ENCODE results near the gene TVP23A.

TVP23A gene

GRCh38 chr16:10743610-10744369 is 74.8 kb downstream of the TVP23A start, which contains the start of gene NUBP1 (continued):
- TF ChIP-seq ZNF239 (tag by site-specific recombination; IDR thresholded peaks at IDR 0.05) (no peak), KLF10 (tag by site-specific recombination; IDR thresholded peaks at IDR 0.05) (0 out of 2 replicates have a peak, but pooled peaks have one; percentile 40), TSHZ1 (tag by site-specific recombination; IDR thresholded peaks at IDR 0.05; ENCODE audit: borderline replicate concordance) (no peak), ZNF211 (tag by site-specific recombination; IDR thresholded peaks at IDR 0.05; ENCODE audit: low read depth) (no peak), MZF1 (tag by site-specific recombination; IDR thresholded peaks at IDR 0.05; ENCODE audit: borderline replicate concordance) (no peak), BCL11A (tag by site-specific recombination; IDR thresholded peaks at IDR 0.05; ENCODE audit: low read depth) (peak; percentile 96), ZNF791 (tag by site-specific recombination; IDR thresholded peaks at IDR 0.05) (no peak), REST (tag by site-specific recombination; IDR thresholded peaks at IDR 0.05) (no peak), ZNF768 (tag by site-specific recombination; IDR thresholded peaks at IDR 0.05) (no peak), ZNF121 (tag by site-specific recombination; IDR thresholded peaks at IDR 0.05) (no peak), SETDB1 (IDR thresholded peaks at IDR 0.05; ENCODE audit: insufficient read length, low read length) (no peak)
- TF ChIP-seq, protein P1, sequence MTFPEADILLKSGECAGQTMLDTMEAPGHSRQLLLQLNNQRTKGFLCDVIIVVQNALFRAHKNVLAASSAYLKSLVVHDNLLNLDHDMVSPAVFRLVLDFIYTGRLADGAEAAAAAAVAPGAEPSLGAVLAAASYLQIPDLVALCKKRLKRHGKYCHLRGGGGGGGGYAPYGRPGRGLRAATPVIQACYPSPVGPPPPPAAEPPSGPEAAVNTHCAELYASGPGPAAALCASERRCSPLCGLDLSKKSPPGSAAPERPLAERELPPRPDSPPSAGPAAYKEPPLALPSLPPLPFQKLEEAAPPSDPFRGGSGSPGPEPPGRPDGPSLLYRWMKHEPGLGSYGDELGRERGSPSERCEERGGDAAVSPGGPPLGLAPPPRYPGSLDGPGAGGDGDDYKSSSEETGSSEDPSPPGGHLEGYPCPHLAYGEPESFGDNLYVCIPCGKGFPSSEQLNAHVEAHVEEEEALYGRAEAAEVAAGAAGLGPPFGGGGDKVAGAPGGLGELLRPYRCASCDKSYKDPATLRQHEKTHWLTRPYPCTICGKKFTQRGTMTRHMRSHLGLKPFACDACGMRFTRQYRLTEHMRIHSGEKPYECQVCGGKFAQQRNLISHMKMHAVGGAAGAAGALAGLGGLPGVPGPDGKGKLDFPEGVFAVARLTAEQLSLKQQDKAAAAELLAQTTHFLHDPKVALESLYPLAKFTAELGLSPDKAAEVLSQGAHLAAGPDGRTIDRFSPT (tag by site-specific recombination; IDR thresholded peaks at IDR 0.05) = peak; percentile 96
- TF ChIP-seq, protein P2, sequence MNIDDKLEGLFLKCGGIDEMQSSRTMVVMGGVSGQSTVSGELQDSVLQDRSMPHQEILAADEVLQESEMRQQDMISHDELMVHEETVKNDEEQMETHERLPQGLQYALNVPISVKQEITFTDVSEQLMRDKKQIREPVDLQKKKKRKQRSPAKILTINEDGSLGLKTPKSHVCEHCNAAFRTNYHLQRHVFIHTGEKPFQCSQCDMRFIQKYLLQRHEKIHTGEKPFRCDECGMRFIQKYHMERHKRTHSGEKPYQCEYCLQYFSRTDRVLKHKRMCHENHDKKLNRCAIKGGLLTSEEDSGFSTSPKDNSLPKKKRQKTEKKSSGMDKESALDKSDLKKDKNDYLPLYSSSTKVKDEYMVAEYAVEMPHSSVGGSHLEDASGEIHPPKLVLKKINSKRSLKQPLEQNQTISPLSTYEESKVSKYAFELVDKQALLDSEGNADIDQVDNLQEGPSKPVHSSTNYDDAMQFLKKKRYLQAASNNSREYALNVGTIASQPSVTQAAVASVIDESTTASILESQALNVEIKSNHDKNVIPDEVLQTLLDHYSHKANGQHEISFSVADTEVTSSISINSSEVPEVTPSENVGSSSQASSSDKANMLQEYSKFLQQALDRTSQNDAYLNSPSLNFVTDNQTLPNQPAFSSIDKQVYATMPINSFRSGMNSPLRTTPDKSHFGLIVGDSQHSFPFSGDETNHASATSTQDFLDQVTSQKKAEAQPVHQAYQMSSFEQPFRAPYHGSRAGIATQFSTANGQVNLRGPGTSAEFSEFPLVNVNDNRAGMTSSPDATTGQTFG (tag by site-specific recombination; IDR thresholded peaks at IDR 0.05; ENCODE audit: borderline replicate concordance) = no peak
- TF ChIP-seq, protein P3, sequence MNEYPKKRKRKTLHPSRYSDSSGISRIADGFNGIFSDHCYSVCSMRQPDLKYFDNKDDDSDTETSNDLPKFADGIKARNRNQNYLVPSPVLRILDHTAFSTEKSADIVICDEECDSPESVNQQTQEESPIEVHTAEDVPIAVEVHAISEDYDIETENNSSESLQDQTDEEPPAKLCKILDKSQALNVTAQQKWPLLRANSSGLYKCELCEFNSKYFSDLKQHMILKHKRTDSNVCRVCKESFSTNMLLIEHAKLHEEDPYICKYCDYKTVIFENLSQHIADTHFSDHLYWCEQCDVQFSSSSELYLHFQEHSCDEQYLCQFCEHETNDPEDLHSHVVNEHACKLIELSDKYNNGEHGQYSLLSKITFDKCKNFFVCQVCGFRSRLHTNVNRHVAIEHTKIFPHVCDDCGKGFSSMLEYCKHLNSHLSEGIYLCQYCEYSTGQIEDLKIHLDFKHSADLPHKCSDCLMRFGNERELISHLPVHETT (tag by site-specific recombination; IDR thresholded peaks at IDR 0.05) = peak; percentile 94
- TF ChIP-seq, protein P4, sequence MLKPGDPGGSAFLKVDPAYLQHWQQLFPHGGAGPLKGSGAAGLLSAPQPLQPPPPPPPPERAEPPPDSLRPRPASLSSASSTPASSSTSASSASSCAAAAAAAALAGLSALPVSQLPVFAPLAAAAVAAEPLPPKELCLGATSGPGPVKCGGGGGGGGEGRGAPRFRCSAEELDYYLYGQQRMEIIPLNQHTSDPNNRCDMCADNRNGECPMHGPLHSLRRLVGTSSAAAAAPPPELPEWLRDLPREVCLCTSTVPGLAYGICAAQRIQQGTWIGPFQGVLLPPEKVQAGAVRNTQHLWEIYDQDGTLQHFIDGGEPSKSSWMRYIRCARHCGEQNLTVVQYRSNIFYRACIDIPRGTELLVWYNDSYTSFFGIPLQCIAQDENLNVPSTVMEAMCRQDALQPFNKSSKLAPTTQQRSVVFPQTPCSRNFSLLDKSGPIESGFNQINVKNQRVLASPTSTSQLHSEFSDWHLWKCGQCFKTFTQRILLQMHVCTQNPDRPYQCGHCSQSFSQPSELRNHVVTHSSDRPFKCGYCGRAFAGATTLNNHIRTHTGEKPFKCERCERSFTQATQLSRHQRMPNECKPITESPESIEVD (tag by site-specific recombination; IDR thresholded peaks at IDR 0.05) = no peak
- TF ChIP-seq, protein P5, sequence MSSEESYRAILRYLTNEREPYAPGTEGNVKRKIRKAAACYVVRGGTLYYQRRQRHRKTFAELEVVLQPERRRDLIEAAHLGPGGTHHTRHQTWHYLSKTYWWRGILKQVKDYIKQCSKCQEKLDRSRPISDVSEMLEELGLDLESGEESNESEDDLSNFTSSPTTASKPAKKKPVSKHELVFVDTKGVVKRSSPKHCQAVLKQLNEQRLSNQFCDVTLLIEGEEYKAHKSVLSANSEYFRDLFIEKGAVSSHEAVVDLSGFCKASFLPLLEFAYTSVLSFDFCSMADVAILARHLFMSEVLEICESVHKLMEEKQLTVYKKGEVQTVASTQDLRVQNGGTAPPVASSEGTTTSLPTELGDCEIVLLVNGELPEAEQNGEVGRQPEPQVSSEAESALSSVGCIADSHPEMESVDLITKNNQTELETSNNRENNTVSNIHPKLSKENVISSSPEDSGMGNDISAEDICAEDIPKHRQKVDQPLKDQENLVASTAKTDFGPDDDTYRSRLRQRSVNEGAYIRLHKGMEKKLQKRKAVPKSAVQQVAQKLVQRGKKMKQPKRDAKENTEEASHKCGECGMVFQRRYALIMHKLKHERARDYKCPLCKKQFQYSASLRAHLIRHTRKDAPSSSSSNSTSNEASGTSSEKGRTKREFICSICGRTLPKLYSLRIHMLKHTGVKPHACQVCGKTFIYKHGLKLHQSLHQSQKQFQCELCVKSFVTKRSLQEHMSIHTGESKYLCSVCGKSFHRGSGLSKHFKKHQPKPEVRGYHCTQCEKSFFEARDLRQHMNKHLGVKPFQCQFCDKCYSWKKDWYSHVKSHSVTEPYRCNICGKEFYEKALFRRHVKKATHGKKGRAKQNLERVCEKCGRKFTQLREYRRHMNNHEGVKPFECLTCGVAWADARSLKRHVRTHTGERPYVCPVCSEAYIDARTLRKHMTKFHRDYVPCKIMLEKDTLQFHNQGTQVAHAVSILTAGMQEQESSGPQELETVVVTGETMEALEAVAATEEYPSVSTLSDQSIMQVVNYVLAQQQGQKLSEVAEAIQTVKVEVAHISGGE (tag by site-specific recombination; conservative IDR thresholded peaks at IDR 0.05; ENCODE audit: low read depth) = peak; percentile 97

Data from HEK293 (cell line).